Gastrocnemius medialis (tissue), 4 donors: ENCODE data around the gene FUT7. TPM values are rescaled to one million over a fixed set of nuclear protein-coding genes. Genes with fewer than 3 reads are reported as not detected.

Source experiments
- ATAC-seq, 2 donors: fragments of 150-250 bp; one replicate each; pipeline ENCODE4 v1.9.1; 2016
- DNase-seq, 2 donors: peaks; one replicate each; pipeline ENCODE4 v3.0.0-alpha.2; 2019
- H3K27ac ChIP-seq, 4 donors: fragments of 200-600 bp; sonication (generic); 1 replicate in 1 of 4; 2 replicates in 3 of 4; pipeline ENCODE4 v1.5.1; 2016 to 2018; ENCODE audit warnings: mild to moderate bottlenecking in 2 of 4, moderate library complexity in 1 of 4
- H3K27me3 ChIP-seq, 3 donors: fragments of 200-600 bp; sonication (generic) in 2 of 3; 1 replicate in 1 of 3; 2 replicates in 2 of 3; pipeline versions ENCODE4 v1.5.1 to v1.6.0; 2016 to 2019; ENCODE audit warnings: mild to moderate bottlenecking in 1 of 3, moderate library complexity in 1 of 3
- H3K36me3 ChIP-seq, 2 donors: fragments of 200-600 bp; sonication (generic) in 1 of 2; one replicate each; pipeline ENCODE4 v1.5.1; 2017 to 2018
- H3K4me1 ChIP-seq, 2 donors: fragments of 200-600 bp; sonication (generic) in 1 of 2; one replicate each; pipeline ENCODE4 v1.5.1; 2016 to 2017; ENCODE audit warnings: mild to moderate bottlenecking in 2 of 2
- H3K4me3 ChIP-seq, 4 donors: fragments of 200-600 bp; sonication (generic) in 3 of 4; 1 replicate in 1 of 4; 2 replicates in 3 of 4; pipeline ENCODE4 v1.5.1; 2016 to 2019; ENCODE audit warnings: mild to moderate bottlenecking in 2 of 4
- H3K9me3 ChIP-seq, 3 donors: fragments of 200-600 bp; sonication (generic) in 2 of 3; 1 replicate in 1 of 3; 2 replicates in 2 of 3; pipeline ENCODE4 v1.5.1; 2016 to 2019
- POLR2A ChIP-seq, 2 donors: fragments of 450-650 bp; IDR thresholded peaks; one replicate each; pipeline ENCODE4 v1.6.1; 2017; ENCODE audit warnings: antibody characterized with exemption in 2 of 2, mild to moderate bottlenecking in 2 of 2, moderate library complexity in 2 of 2
- in situ Hi-C, 4 donors: fragments of 200-750 bp; cut with MboI; loops; one replicate each; pipeline versions ENCODE4 v1.15.0 to v1.8.0; 2017; ENCODE audit warnings: low sequenced_read_pairs in 4 of 4
- intact Hi-C: fragments of 100-400 bp; cut with DNase I; formaldehyde crosslinking; loops from one replicate; pipeline ENCODE4 v1.15.1; 2023; ENCODE audit warnings: low total_unique reads
- total RNA-seq, 4 donors: library from RNA; depleted of rRNA; stranded (reverse); fragments of >200 nt; gene quantifications; one replicate each; pipeline versions ENCODE4 v1.1.0 to v1.2.3, GENCODE V29; 2016
- TF ChIP-seq, protein P1 (sequence below), 5 experiments: fragments of 450-650 bp in 3 of 5; fragments of 200-600 bp in 2 of 5; sonication (generic) in 2 of 5; IDR thresholded peaks in 4 of 5; conservative IDR thresholded peaks in 1 of 5; 1 replicate in 4 of 5; 2 replicates in 1 of 5; pipeline ENCODE4 v1.5.1; 2016 to 2019; ENCODE audit warnings: antibody characterized with exemption in 5 of 5, mild to moderate bottlenecking in 3 of 5, moderate library complexity in 3 of 5

FUT7 gene
- total RNA-seq, 4 donors from 2014 or later, result not detected

DNA sequence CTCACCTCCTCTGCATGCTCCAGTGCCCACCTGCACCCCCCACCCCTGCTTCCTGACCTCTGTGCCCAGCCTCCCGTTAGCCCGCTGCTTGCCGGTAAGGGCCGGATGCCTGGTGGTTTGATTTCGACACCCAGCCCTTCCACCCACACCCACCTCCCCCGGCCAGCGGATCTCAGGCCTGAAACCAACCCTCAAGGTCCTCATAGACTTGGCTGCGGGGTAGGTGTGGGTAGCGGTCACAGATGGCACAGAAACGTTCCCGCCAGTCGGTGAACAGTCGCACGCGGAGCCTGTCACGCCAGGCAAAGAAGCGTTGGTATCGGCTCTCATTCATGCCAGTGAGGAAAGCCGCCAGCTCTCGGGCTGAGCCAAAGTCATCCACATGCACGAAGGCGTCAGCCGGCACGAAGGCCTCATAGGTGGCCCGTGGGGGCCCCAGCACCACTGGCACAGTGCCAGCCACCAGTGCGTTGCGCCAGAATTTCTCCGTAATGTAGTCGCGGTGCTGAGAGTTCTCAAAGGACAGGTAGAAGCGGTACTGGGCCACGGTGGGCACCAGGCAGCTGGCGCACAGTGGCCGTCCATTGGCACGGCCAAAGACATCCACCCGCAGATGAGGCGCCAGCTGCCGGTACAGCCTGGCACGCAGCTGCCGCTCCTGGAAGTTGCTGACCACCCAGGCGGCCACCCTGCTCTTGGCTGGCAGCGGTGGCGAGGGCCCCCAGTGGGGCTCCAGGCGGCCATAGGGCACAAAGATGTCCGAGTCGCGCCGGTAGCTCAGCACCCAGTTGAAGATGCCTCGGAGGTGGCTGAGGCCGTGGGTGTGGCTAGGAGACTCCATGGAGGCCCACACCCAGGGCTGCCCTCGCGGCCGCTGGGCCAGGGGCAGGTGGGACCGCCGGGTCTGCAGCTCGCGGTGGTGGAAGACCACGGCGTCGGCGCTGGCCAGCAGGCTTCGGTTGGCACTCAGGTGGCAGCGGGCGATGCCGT is 1.1 kb downstream of the FUT7 start:
- in situ Hi-C loops, result loop anchor here in 3 of 4 donors (5.0 to 10.0 kb wide), 3 partner anchors 86 to 246 kb away; partner anchors contain the start of genes C8G (in 1 of the 3) and FBXW5 (in 1 of the 3)

DNA sequence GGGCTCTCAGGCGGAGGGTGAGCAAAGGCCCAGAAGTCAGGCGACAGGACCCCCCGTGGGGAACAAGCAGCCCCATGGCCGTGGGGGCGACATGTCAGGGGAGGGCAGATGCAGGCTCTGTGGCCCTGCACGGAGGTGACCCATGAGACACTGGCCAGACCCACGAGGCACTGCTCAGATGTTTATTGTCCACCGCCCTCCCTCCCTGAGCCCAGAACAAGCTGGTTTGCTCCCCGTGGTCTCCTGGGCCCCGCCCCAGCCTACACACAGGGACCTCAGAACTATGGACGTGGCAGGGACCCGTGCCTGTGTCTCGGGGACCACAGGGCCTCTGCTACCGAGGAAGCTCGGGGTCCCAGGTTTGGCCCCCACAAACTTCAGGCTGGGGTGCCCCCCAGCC is 1.9 kb downstream of the FUT7 start:
- Histone ChIP-seq H3K27me3 (peaks cover 0 to 6% (median 0%) of the 10 kb centered on the region in 3 donors), H3K4me3 (no peak overlapping the region), H3K9me3 (no peaks in the 10 kb centered on the region), H3K36me3 (no peaks in the 10 kb centered on the region), H3K4me1 (peaks cover 21 to 23% of the 10 kb centered on the region in 2 donors), H3K27ac (no peak overlapping the region)
- TF ChIP-seq, protein P1, sequence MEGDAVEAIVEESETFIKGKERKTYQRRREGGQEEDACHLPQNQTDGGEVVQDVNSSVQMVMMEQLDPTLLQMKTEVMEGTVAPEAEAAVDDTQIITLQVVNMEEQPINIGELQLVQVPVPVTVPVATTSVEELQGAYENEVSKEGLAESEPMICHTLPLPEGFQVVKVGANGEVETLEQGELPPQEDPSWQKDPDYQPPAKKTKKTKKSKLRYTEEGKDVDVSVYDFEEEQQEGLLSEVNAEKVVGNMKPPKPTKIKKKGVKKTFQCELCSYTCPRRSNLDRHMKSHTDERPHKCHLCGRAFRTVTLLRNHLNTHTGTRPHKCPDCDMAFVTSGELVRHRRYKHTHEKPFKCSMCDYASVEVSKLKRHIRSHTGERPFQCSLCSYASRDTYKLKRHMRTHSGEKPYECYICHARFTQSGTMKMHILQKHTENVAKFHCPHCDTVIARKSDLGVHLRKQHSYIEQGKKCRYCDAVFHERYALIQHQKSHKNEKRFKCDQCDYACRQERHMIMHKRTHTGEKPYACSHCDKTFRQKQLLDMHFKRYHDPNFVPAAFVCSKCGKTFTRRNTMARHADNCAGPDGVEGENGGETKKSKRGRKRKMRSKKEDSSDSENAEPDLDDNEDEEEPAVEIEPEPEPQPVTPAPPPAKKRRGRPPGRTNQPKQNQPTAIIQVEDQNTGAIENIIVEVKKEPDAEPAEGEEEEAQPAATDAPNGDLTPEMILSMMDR (IDR thresholded peaks at IDR 0.05 in 4 of 5, conservative IDR thresholded peaks at IDR 0.05 in 1 of 5), result no peak
- no peak for TF ChIP-seq POLR2A (IDR thresholded peaks at IDR 0.05)
- intact Hi-C loops, result no loop called here
- DNase-seq (no peak), ATAC-seq (no peak)
- in situ Hi-C loops, result loop anchor here in 3 of 4 donors (5.0 to 10.0 kb wide), 3 partner anchors 85 to 245 kb away; partner anchors contain the start of genes C8G (in 1 of the 3) and FBXW5 (in 1 of the 3)

More for the DNA sequence above, 1.1 kb downstream of the FUT7 start:
- H3K9me3 ChIP-seq, result no peaks in the 10 kb centered on the region
- H3K4me1 ChIP-seq, result peaks cover 23% of the 10 kb centered on the region in 2 donors
- H3K27me3 ChIP-seq, result peaks cover 0 to 6% (median 0%) of the 10 kb centered on the region in 3 donors
- no peaks in the 10 kb centered on the region for H3K36me3 ChIP-seq
- intact Hi-C loops, result no loop called here
- DNase-seq (no peak), ATAC-seq (no peak)
- TF ChIP-seq POLR2A (IDR thresholded peaks at IDR 0.05), result no peak
- TF ChIP-seq, protein P1 (IDR thresholded peaks at IDR 0.05 in 4 of 5, conservative IDR thresholded peaks at IDR 0.05 in 1 of 5), result no peak
- no peak overlapping the region for H3K4me3 ChIP-seq
- H3K27ac ChIP-seq, result no peak overlapping the region

DNA sequence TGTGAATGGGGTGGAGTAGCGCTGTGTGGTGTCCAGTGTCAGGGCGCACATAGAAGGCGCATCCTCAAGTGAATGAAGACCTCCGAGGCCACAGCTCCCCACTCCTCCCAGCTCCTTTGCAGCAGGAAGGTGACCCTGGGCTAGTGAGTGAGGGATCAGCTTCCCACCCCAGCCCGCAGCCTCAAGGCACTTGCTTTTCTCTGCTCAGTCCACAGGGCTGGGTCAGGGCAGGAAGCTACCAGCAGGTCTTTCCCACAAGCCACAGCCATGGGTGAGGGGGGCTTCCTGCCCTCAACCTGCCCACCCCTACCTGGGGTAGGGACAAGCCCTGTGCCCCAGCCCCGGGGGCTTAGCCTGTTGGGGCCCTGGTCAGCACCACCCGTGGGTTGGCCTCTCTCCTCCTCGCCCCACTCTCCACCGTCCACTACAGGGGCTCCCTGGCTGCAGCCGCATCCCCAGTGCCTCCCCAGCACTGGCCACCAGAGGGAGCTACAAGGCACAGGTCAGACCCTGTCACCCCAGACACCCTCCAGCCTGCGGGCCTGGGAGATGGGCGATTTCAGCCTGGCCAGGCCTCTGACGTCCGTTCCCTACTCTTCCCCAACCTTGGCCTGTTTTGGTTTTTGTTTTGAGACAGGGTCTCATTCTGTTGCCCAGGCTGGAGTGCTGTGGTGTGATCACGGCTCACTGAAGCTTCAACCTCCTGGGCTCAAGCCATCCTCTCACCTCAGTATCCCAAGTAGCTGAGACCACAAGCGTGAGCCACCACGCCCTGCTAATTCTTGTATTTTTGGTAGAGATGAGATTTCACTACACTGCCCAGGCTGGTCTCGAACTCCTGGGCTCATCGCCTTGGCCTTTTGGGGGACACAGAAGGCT is 2.6 kb downstream of the FUT7 start:
- H3K4me1 ChIP-seq, result peaks cover 20 to 23% of the 10 kb centered on the region in 2 donors
- no peak for TF ChIP-seq POLR2A (IDR thresholded peaks at IDR 0.05)
- TF ChIP-seq, protein P1 (IDR thresholded peaks at IDR 0.05 in 4 of 5, conservative IDR thresholded peaks at IDR 0.05 in 1 of 5), result peak; percentile 64 to 91 (median 87)
- no peaks in the 10 kb centered on the region for H3K36me3 ChIP-seq
- H3K27ac ChIP-seq, result no peak overlapping the region
- peak; percentile 45 to 60 for DNase-seq
- intact Hi-C loops, result loop anchor here (2.0 to 5.0 kb wide), 2 partner anchors 84 to 182 kb away; partner anchors contain the start of genes C8G, FBXW5 and PHPT1
- in situ Hi-C loops, result no loop called here
- H3K4me3 ChIP-seq, result peak overlapping the region; percentile 76 to 91 (median 79)
- H3K9me3 ChIP-seq, result no peaks in the 10 kb centered on the region
- H3K27me3 ChIP-seq, result no peaks in the 10 kb centered on the region
- ATAC-seq, result peak; percentile 50 to 60

DNA sequence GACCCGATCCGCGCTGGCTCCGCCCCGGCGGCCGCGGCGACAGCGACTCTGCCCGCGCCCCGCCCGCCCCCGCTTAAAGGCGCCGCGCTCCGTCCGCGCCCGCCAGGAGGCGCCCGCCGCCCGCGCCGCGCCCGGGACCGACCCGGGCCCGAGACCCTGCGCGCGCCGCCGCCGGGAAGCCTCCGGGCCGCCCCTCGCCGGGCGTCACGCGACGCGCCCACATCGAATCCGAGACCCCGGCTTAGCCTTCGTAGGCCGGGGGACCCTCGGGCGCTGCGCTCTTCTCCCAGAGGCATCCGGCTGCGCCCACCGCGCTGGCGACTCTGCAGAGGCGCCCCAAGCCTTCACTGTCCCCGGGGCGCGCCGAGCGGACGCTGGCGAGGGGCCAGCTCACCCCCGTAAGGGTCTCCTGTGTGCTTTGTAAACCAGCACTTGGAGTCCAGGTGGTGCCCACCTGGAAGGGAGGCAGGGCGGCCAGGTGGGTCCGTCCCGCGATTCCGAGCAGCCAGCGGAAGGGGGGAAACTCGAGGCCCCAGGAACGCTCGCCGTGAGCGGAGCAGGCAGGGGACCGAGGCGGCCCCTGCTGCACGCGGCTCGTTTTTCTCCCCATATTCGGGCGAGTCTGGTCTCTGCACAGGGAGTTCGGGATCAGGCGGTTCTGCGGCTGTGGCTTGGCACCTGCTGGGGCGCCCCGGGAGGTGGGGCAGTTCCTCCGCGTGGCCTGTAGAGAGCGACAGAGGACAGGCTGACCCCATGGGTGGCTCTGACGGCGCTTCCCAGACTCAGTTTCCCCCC is 3.4 kb downstream of the FUT7 start:
- peak overlapping the region; percentile 41 to 67 (median 54) for H3K27ac ChIP-seq
- ATAC-seq (peak; percentile 79 to 81), DNase-seq (peak; percentile 28 to 41)
- no peaks in the 10 kb centered on the region for H3K9me3 ChIP-seq
- H3K27me3 ChIP-seq, result no peaks in the 10 kb centered on the region
- peak overlapping the region; percentile 76 to 91 (median 79) for H3K4me3 ChIP-seq
- intact Hi-C loops, result loop anchor here (2.0 to 5.0 kb wide), 2 partner anchors 84 to 181 kb away; partner anchors contain the start of genes C8G, FBXW5 and PHPT1
- no peaks in the 10 kb centered on the region for H3K36me3 ChIP-seq
- H3K4me1 ChIP-seq, result peaks cover 20 to 23% of the 10 kb centered on the region in 2 donors
- TF ChIP-seq, protein P1 (IDR thresholded peaks at IDR 0.05 in 4 of 5, conservative IDR thresholded peaks at IDR 0.05 in 1 of 5), result peak in 3 of 5 experiments; percentile 7 to 28 (median 19)
- TF ChIP-seq POLR2A (IDR thresholded peaks at IDR 0.05), result no peak
- in situ Hi-C loops, result no loop called here
